Activated CD8-positive, alpha-beta memory T cell treated with anti-CD3 and anti-CD28 coated beads, Interleukin-2, amount 50 U/mL, for 24 hours (primary cell): ENCODE measurements around the gene CKS1B.
"Not testable (repeated sequence)": the region's sequence is repeated elsewhere in the genome, so short reads cannot be mapped to it uniquely, and the experiment has no call there.

Experiments
- DNase-seq: peaks from one replicate; pipeline ENCODE4 v3.0.0-alpha.2; 2020; ENCODE audit errors: extremely low read depth

CKS1B gene

GRCh38 chr1:154964359-154964758, 10.1 kb upstream of the CKS1B start:
- no peak for DNase-seq

DNA sequence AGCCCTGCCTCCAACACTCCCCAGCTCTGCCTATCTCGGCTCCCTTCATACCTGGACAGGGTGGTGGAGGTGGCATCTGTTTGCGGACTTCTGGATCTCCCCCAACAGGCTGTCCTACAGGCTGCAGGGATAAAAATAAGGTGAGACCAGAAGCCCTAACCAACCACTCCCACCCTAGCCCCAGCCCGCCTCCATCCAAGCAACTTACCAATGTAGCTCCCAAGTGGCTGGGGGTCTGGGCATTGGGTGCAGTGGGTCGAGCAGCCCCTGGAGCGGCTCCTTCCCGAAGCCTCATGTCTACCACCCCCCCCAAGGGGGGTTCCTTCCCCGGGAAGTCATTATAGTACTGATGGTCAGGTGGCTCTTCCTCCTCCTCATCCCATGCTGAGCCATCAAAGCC, 8.4 kb upstream of the CKS1B start:
- DNase-seq = no peak

DNA sequence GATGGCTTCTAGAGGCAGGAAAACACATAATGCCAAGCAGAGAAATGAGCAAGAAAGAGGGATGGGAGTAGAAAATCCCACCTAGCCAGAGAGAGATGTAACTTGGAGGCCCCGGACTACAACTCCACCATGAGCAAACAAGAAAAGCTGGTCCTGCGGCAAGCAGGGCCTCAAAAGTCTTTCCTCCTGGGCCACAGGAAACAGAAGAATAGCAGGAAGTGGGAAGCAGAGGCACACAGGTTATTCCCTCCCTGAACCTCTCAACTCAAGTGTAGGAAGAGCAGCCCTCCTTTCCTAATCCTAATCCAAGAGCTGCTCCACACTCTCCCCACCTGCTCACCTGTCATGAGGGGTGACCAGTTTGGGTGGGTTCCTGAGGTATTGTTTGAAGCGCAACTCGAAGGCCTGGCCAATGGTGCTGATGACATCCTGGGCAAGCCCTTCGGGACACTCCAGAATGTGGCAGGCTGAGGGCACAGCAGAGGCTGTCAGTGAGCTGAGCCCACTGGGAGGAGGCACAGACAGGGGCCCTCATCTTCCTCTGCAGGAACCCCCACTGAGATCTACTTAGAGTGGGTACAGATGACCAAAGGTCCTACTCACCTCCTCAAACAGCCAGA, 7.0 kb upstream of the CKS1B start:
- no peak for DNase-seq

DNA sequence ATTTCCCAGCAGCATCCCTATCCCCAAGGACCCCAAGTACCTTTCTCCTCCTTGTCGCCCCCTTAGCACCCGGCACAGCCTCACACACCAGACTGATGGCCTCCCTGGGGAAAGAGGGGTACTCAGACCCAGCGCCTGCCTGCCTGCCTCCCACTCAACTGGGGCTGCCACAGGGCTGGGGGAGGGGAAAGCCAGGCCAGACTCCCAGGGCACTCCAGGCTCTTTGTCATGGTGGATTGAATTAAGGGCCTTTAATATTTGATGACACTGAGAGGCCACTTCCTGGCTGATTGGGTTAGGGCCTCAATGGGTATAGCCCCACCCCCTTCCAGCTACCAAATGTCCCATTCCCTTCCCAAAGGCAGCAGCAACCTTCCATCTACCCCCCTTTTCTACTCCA, 5.8 kb upstream of the CKS1B start:
- DNase-seq = no peak

GRCh38 chr1:154969246-154969645, 5.2 kb upstream of the CKS1B start:
- no peak for DNase-seq

GRCh38 chr1:154969860-154970452, 4.5 kb upstream of the CKS1B start:
- DNase-seq = no peak

DNA sequence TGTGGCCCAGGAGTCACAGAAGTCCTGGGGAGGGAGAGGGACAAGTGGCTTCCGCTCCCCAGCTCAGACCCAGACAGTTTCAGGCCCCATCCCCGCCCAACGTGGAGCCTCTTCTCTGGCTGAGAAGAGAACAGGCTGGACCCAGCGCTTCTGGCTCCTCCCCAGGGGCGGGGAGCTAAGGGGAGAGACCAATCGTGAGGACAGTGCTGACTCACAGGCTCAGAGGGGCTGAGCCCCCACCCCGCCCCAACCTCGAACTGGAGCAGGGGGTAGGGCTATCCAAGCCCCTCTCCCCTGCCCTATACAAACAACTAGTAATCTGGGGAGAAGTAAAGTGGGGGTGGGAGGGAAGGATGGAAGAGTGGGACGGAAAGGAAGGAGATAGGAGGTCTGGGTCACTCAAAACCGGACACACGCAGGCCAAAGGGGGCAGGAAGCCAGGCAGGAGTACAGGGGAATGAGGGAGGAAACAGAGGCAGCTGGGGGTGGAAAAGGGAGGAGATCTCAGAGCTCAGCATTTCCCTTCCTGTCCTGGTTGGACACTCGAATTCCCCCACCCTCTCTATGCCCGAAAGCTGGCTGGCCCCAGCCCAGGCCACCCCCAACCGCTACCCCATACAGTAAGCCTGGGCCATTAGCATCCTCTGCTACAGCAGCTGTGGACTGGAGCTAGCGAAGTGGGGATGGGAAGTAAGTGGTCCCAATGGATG, 3.7 kb upstream of the CKS1B start, which contains the start of gene SHC1:
Gene SHC1, minus strand, starts transcription at position 117 of the 710 bp plus-strand sequence. CDS start 221 bp downstream, outside the sequence.
- DNase-seq = no peak

- DNase-seq = no peak
Observed at GRCh38 chr1:154971341-154971998, 3.0 kb upstream of the CKS1B start.

DNA sequence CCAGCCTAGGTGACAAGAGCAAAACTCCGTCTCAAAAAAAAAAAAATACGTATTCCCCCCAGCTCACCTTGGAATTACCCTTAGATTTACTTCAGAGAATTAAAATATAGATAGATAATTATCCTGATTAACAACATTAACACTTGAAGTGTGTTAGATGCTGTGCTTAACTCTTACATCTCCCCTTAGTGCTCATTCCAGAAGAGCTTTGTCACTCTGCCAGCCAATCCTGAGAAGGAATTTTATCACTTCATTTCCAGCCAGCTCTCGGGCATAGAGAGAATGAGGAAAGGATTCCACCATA, 2.3 kb upstream of the CKS1B start:
- no peak for DNase-seq

GRCh38 chr1:154972517-154973343, 1.8 kb upstream of the CKS1B start:
- DNase-seq = no peak

DNA sequence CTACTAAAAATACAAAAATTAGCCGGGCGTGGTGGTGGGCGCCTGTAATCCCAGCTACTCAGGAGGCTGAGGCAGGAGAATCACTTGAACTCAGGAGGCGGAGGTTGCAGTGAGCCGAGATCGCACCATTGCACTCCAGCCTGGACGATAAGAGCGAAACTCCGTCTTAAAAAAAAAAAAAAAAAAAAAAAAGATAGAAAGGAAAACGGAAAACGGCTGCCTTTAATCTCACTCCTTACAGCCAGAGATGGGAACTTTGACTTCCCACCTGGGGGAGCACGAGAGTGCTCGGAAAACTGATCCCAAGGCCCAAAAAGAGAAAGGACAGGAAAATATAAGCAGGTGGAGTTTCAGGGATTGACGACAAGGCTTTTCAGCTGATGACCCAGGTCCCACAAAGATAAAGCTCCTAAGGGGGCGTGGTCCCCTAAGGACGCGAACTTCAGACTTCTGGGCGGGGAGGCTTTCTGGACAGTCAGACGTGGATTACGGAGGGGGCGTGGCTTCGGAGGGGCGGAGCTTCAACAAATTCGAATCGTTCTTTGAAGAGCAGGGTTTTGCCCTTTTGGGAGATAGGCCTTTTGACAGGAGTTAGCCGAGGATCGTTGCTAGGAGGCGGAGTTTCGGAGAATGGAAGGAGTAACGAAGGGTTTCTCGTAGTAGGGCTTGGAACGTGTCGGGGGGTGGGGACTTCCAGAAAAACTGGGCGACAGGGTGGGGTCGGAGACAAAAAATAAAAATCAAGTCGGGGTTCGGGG, 958 bp upstream of the CKS1B start:
- peak; percentile 90 for DNase-seq

DNA sequence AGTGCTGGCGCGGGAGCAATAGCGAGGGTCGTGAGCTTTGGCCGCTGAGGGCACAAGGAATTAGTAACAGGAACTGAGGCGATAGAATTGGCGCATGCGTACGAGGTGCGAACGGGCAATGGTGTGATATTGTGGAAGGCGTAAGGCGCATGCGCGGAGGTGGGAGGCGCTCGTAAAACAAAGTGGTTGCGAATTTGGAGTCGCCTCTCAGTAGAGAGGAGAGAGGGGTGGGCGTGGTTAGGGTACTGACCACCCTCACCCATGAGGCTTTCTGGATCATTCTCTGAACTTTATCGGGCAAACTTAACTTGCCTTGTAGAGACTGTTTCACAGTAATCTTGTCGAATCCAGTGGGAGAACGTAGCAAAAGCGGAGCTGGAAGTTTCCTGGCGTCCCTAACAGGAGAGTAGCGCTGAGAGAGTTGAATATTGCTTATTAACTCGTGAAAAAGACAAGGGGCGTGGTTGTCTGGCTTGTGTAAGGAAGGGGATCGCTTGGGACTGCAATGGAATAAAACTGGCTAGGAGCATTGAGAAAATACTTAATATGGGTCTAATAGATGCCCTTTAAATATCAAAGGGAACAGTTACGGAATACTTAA, 427 bp downstream of the CKS1B start:
- peak; percentile 87 for DNase-seq

- no peak for DNase-seq
Observed at GRCh38 chr1:154975409-154976059, 1.1 kb downstream of the CKS1B start.

- not testable (repeated sequence) for DNase-seq
Observed at GRCh38 chr1:154977762-154978161, 3.3 kb downstream of the CKS1B start.

DNA sequence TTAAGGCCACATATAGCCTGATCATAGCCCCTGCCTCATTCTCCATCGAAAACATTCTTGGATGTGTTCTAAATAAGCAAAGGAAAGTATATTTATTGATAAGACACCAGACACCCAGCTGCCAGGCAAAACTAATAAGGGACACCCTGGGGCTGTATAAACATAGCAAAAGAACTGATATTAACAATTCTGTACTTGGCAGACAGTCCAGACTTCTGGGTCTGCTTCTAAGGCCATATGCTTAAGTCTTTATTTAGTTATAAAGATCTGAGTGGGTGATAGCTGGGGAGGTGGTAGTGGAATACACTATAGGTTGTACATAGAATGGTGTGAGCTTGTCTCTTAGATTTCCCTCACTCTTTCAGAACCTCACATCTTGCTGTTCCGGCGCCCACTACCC, 3.9 kb downstream of the CKS1B start:
- no peak for DNase-seq

DNA sequence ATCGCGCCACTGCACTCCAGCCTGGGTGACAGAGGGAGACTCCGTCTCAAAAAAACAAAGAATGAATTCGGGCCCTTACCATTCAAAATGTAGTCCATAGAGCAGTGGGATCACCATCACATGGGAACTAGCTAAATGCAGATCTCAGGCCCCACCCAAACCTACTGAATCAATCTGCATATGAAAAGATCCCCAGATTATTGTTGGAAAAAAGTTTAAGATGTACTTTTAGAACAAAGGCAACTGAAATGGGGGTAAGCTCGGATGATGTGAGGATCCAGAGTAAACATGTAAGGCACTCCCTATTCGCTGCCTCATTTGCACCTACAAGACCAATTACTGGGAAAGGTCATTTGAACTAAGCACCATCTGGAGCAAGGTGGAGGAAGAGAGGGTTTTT, 7.9 kb downstream of the CKS1B start:
- no peak for DNase-seq

DNA sequence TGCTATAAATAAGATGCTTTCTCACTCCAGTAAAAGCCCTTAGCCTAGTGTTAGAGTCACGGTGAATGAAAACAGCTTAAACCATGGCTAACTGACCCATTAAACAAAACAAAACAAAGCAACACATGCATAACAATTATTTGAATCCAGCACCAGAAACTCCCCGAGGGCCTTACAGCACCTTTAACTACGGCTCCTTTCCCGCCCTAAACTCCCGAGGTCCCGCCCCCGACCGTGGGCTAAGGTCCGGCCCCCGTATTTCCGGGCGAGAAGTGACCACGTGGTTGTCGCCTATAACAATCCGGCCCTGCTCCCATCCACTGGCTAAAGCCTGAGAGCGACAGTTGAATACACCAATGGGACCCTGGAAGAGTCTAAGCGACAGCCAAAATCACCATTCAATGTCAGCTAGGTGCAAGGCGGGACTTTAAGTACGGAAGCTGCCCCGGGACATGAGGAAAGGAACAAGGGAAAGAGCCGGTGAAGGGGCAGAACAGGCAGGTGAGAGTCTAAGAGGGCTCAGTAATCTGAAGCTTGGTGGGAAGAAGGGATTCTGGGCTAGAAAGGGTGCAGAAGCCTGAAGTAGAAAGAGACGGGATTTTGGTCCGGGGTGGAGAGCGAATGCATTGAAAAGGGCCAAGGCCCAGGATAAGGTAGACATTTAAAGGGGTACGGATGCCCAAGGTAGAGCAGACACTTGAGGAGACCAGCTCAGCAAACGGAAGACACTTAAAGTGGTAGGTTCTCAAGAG, 8.6 kb downstream of the CKS1B start, which contains the start of gene FLAD1:
Gene FLAD1, plus strand, starts transcription at position 448 of the 752 bp plus-strand sequence. CDS start 351 bp downstream, outside the sequence.
- peak; percentile 93 for DNase-seq

- DNase-seq = no peak
Observed at GRCh38 chr1:154983776-154984466, 9.4 kb downstream of the CKS1B start.

DNA sequence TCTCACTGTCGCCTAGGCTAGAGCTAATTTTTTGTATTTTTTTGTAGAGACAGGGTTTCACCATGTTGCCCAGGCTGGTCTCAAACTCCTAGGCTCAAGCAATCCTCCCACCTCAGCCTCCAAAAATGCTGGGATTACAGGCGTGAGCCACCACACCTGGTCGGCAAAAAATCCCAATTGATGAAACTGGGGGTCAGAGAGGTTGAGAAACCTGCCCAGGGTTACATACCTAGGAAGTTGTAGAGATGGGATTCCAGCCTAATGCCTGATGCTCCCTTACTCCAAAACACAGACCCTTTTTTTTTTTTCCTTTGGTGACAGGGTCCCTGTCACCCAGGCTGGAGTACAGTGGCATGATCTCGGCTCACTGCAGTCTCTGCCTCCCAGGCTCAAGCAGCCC, 12.3 kb downstream of the CKS1B start:
- DNase-seq = not testable (repeated sequence)
